Neural progenitor cell (in vitro differentiated cells): ENCODE measurements around the gene PPP1CA. TPM values are rescaled to one million over a fixed set of nuclear protein-coding genes. Genes with fewer than 3 reads are reported as not detected.

Experiments
- DNase-seq: peaks from one replicate; pipeline ENCODE4 v3.0.0-alpha.2; 2016; ENCODE audit warnings: low spot score
- H2AFZ ChIP-seq: fragments of 200-600 bp; sonication (generic); replicated peaks from 2 replicates; pipeline ENCODE4 v1.6.1; 2016; ENCODE audit warnings: antibody characterized with exemption
- H3F3A ChIP-seq: fragments of 200-600 bp; sonication (generic); 2 replicates; pipeline ENCODE4 v1.6.1; 2016; ENCODE audit warnings: antibody characterized with exemption, low read depth
- H3K27ac ChIP-seq: fragments of 200-600 bp; sonication (generic); 2 replicates; pipeline ENCODE4 v1.5.1; 2016; ENCODE audit warnings: mild to moderate bottlenecking
- H3K27me3 ChIP-seq: fragments of 200-600 bp; sonication (generic); 2 replicates; pipeline ENCODE4 v1.6.1; 2016; ENCODE audit warnings: mild to moderate bottlenecking, moderate library complexity
- H3K36me3 ChIP-seq: fragments of 200-600 bp; sonication (generic); 2 replicates; pipeline ENCODE4 v1.5.1; 2016
- H3K4me1 ChIP-seq: fragments of 200-600 bp; sonication (generic); 2 replicates; pipeline ENCODE4 v1.6.1; 2016; ENCODE audit warnings: mixed run types
- H3K4me2 ChIP-seq: fragments of 200-600 bp; sonication (generic); 2 replicates; pipeline ENCODE4 v1.6.1; 2016
- H3K4me3 ChIP-seq: fragments of 200-600 bp; sonication (generic); 2 replicates; pipeline ENCODE4 v1.5.1; 2016
- H3K79me2 ChIP-seq: fragments of 200-600 bp; sonication (generic); 2 replicates; pipeline ENCODE4 v1.6.1; 2016; ENCODE audit warnings: low read depth
- H3K9ac ChIP-seq: fragments of 200-600 bp; sonication (generic); 2 replicates; pipeline ENCODE4 v1.6.1; 2016
- H3K9me3 ChIP-seq: fragments of 200-600 bp; sonication (generic); 2 replicates; pipeline ENCODE4 v1.5.1; 2016; ENCODE audit warnings: low read depth
- H4K20me1 ChIP-seq: fragments of 200-600 bp; sonication (generic); 2 replicates; pipeline ENCODE4 v1.6.1; 2016; ENCODE audit warnings: low read depth
- H3K27ac Mint-ChIP-seq: 3 replicates; pipeline ENCODE4 v1.8.0; 2021; ENCODE audit warnings: mixed read lengths
- H3K27me3 Mint-ChIP-seq: 2 replicates; pipeline ENCODE4 v1.8.0; 2022; ENCODE audit warnings: low read depth, mild to moderate bottlenecking, inconsistent platforms, moderate library complexity, mixed read lengths; ENCODE audit not compliant: insufficient read depth
- H3K36me3 Mint-ChIP-seq: 3 replicates; pipeline ENCODE4 v1.8.0; 2021; ENCODE audit warnings: mixed read lengths
- H3K4me1 Mint-ChIP-seq: 3 replicates; pipeline ENCODE4 v1.8.0; 2021; ENCODE audit warnings: mixed read lengths
- H3K4me3 Mint-ChIP-seq: 3 replicates; pipeline ENCODE4 v1.8.0; 2021; ENCODE audit warnings: mild to moderate bottlenecking, moderate library complexity, mixed read lengths
- H3K9me3 Mint-ChIP-seq: 3 replicates; pipeline ENCODE4 v1.8.0; 2020; ENCODE audit warnings: mixed read lengths
- EZH2 ChIP-seq: fragments of 200-600 bp; sonication (generic); IDR thresholded peaks from 2 replicates; pipeline ENCODE4 v1.6.1; 2017; ENCODE audit warnings: antibody characterized with exemption, mild to moderate bottlenecking, moderate library complexity
- EZH2phosphoT487 ChIP-seq: fragments of 200-600 bp; sonication (generic); IDR thresholded peaks from 2 replicates; pipeline ENCODE4 v1.6.1; 2017; ENCODE audit warnings: antibody characterized with exemption
- total RNA-seq: library from RNA; depleted of rRNA; stranded (reverse); fragments of >200 nt; gene quantifications from 2 replicates; pipeline ENCODE4 v1.2.3, GENCODE V29; 2015; ENCODE audit warnings: low replicate concordance
- TF ChIP-seq, protein P1 (sequence below): fragments of 200-600 bp; sonication (generic); IDR thresholded peaks from 2 replicates; pipeline ENCODE4 v1.5.1; 2017; ENCODE audit warnings: antibody characterized with exemption, mild to moderate bottlenecking

PPP1CA gene
- total RNA-seq, 1 donor from 2014 or later: 102 TPM

DNA sequence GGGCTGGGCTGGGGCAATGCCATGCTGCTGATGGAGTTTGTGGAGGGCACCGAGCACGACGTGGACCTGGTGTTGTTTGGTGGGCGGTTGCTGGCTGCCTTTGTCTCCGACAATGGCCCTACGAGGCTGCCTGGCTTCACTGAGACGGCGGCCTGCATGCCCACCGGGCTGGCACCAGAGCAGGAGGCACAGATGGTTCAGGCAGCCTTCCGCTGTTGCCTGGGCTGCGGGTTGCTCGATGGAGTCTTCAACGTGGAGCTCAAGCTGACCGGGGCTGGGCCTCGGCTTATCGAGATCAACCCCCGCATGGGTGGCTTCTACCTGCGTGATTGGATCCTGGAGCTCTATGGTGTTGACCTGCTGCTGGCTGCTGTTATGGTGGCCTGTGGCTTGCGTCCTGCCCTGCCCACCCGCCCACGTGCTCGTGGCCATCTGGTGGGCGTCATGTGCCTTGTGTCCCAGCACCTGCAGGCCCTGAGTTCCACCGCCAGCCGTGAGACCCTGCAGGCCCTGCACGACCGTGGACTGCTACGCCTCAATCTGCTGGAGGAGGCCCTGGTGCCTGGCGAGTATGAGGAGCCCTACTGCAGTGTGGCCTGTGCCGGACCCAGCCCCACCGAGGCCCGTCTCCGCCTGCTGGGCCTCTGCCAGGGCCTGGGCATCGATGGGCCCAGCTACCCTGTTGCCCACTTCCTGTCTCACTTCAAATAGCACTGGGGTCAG lies 22.4 kb upstream of the PPP1CA start:
- TF ChIP-seq EZH2phosphoT487: no peak
- no peak for TF ChIP-seq EZH2
- TF ChIP-seq, protein P1, sequence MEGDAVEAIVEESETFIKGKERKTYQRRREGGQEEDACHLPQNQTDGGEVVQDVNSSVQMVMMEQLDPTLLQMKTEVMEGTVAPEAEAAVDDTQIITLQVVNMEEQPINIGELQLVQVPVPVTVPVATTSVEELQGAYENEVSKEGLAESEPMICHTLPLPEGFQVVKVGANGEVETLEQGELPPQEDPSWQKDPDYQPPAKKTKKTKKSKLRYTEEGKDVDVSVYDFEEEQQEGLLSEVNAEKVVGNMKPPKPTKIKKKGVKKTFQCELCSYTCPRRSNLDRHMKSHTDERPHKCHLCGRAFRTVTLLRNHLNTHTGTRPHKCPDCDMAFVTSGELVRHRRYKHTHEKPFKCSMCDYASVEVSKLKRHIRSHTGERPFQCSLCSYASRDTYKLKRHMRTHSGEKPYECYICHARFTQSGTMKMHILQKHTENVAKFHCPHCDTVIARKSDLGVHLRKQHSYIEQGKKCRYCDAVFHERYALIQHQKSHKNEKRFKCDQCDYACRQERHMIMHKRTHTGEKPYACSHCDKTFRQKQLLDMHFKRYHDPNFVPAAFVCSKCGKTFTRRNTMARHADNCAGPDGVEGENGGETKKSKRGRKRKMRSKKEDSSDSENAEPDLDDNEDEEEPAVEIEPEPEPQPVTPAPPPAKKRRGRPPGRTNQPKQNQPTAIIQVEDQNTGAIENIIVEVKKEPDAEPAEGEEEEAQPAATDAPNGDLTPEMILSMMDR: no peak
- Histone ChIP-seq H3K27me3 (peaks cover 15% of the 10 kb centered on the region), H3K27ac (no peak overlapping the region), H3K9ac (no peak overlapping the region), H3K36me3 (no peaks in the 10 kb centered on the region), H3K4me2 (no peak overlapping the region), H4K20me1 (no peaks in the 10 kb centered on the region), H3F3A (peaks cover 11% of the 10 kb centered on the region), H3K79me2 (peaks cover 7% of the 10 kb centered on the region), H3K4me1 (peaks cover 12% of the 10 kb centered on the region), H3K4me3 (no peak overlapping the region), H2AFZ (no peak overlapping the region), H3K9me3 (no peaks in the 10 kb centered on the region)
- Mint-ChIP-seq H3K4me3 (no peak overlapping the region), H3K36me3 (no peaks in the 10 kb centered on the region), H3K4me1 (peaks cover 28% of the 10 kb centered on the region), H3K9me3 (no peaks in the 10 kb centered on the region), H3K27ac (peak overlapping the region; percentile 86), H3K27me3 (peaks cover 11% of the 10 kb centered on the region)
- DNase-seq: no peak

DNA sequence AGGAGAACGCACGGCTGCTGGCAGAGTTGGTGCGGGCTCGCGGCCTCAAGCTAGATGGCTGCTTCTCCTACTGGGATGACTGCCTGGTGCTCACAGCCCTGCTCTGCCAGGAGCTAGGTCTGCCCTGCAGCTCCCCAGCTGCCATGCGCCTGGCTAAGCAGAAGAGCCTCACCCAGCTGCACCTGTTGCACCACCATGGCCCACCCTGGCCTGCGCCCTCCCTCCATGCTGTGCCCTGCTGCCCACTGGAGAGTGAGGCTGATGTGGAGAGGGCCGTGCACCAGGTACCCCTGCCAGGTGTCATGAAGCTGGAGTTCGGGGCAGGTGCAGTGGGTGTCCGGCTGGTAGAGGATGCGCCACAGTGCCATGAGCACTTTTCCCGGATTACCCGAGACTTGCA lies 21.8 kb upstream of the PPP1CA start:
- H3K36me3 ChIP-seq: no peaks in the 10 kb centered on the region
- no peak overlapping the region for H3K9ac ChIP-seq
- no peaks in the 10 kb centered on the region for H3K9me3 ChIP-seq
- peaks cover 21% of the 10 kb centered on the region for H3K27me3 ChIP-seq
- TF ChIP-seq EZH2: no peak
- TF ChIP-seq, protein P1: no peak
- no peak for TF ChIP-seq EZH2phosphoT487
- H3K4me3 ChIP-seq: no peak overlapping the region
- DNase-seq: no peak
- peaks cover 10% of the 10 kb centered on the region for H3K4me1 ChIP-seq
- Mint-ChIP-seq H3K27ac (no peak overlapping the region), H3K4me1 (peaks cover 28% of the 10 kb centered on the region), H3K9me3 (no peaks in the 10 kb centered on the region), H3K27me3 (peaks cover 11% of the 10 kb centered on the region), H3K4me3 (no peak overlapping the region), H3K36me3 (no peaks in the 10 kb centered on the region)
- peaks cover under 1% of the 10 kb centered on the region for H3K79me2 ChIP-seq
- no peak overlapping the region for H3K4me2 ChIP-seq
- H3F3A ChIP-seq: peaks cover 11% of the 10 kb centered on the region
- no peak overlapping the region for H3K27ac ChIP-seq
- no peaks in the 10 kb centered on the region for H4K20me1 ChIP-seq
- no peak overlapping the region for H2AFZ ChIP-seq

DNA sequence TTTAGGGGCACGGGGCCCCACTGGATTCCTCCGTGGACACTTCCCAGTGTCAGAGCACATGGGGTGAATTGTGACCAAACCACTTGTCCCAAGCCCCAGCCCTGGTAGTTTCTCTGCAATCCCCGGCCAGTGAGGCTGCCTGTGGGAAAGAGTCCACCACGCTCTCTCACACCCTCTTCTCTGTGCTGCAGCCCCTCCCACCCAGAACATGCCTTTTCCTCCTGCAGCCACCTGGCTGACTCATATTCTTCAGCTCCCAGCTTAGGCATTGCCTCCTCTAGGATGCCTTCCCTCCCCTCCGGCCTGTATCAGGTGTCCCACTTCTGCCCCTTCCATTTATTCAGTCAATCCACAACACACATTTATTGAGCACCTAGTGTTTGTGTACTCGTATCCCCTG lies 21.2 kb upstream of the PPP1CA start:
- Histone ChIP-seq H2AFZ (no peak overlapping the region), H3F3A (peaks cover 8% of the 10 kb centered on the region), H3K36me3 (no peaks in the 10 kb centered on the region), H3K27ac (no peak overlapping the region), H3K79me2 (no peaks in the 10 kb centered on the region), H3K27me3 (peaks cover 25% of the 10 kb centered on the region), H3K4me2 (no peak overlapping the region), H3K9me3 (no peaks in the 10 kb centered on the region), H3K4me1 (peaks cover 10% of the 10 kb centered on the region), H4K20me1 (no peaks in the 10 kb centered on the region), H3K9ac (no peak overlapping the region), H3K4me3 (no peak overlapping the region)
- TF ChIP-seq, protein P1: no peak
- H3K4me3 Mint-ChIP-seq: peak overlapping the region; percentile 62
- no peak for DNase-seq
- H3K27me3 Mint-ChIP-seq: peaks cover 14% of the 10 kb centered on the region
- H3K4me1 Mint-ChIP-seq: peaks cover 25% of the 10 kb centered on the region
- H3K36me3 Mint-ChIP-seq: no peaks in the 10 kb centered on the region
- peak overlapping the region; percentile 54 for H3K27ac Mint-ChIP-seq
- H3K9me3 Mint-ChIP-seq: no peaks in the 10 kb centered on the region
